Uterus (tissue), 2 donors: Measurements from ENCODE around the gene BLCAP.

ENCODE experiments used
- POLR2A ChIP-seq, 2 donors: fragments of 450-650 bp; IDR thresholded peaks; one replicate each; pipeline ENCODE4 v1.6.1; 2016; ENCODE audit warnings: antibody characterized with exemption in 2 of 2, mild to moderate bottlenecking in 1 of 2, moderate library complexity in 1 of 2
- TF ChIP-seq, protein P1 (sequence below), 4 experiments: fragments of 200-600 bp in 2 of 4; fragments of 450-650 bp in 2 of 4; sonication (generic) in 2 of 4; IDR thresholded peaks; one replicate each; pipeline ENCODE4 v1.5.1; 2016 to 2019; ENCODE audit warnings: antibody characterized with exemption in 4 of 4, mild to moderate bottlenecking in 2 of 4, moderate library complexity in 1 of 4

DNA sequence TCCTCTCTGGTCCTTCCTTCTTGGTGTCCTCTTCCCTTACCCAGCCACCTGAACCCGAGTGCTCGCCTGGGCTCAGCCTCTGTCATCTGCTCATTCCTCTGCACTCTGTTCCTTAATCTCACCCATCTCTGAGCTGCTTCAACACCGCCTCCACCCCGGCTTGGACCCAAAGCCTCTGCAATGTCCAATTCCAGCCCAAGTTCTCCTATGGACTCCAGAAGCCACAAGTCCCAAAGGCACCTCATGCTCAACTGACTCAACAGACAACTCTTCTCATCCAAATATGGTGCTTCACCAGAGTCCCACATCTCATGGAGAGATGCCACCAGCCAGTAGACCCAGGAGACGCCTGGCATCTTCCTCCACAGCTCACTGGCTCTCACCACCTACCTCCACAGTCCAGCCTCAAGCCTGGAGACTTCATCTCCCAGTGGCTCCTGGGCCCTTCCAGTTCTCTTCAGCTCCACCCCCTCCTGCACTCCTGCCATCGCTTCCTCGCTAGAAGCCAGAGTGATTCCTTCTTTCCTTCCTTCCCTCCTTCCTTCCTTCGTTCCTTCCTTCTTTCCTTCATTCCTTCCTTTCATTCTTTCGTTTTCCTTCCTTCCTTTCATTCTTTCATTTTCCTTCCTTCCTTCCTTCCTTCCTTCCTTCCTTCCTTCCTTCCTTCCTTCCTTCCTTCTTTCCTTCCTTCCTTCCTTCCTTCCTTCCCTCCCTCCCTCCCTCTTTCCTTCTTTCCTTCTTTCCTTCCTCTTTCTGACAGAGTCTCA lies 47.6 kb downstream of the BLCAP start:
- TF ChIP-seq, protein P1, sequence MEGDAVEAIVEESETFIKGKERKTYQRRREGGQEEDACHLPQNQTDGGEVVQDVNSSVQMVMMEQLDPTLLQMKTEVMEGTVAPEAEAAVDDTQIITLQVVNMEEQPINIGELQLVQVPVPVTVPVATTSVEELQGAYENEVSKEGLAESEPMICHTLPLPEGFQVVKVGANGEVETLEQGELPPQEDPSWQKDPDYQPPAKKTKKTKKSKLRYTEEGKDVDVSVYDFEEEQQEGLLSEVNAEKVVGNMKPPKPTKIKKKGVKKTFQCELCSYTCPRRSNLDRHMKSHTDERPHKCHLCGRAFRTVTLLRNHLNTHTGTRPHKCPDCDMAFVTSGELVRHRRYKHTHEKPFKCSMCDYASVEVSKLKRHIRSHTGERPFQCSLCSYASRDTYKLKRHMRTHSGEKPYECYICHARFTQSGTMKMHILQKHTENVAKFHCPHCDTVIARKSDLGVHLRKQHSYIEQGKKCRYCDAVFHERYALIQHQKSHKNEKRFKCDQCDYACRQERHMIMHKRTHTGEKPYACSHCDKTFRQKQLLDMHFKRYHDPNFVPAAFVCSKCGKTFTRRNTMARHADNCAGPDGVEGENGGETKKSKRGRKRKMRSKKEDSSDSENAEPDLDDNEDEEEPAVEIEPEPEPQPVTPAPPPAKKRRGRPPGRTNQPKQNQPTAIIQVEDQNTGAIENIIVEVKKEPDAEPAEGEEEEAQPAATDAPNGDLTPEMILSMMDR (IDR thresholded peaks at IDR 0.05): no peak
- no peak for TF ChIP-seq POLR2A (IDR thresholded peaks at IDR 0.05)
